ENCODE measurements around the gene ELF1. TPM values are rescaled to one million over a fixed set of nuclear protein-coding genes. Genes with fewer than 3 reads are reported as not detected.

Gene ELF1
- 55.9 and 56.2 TPM in 2 replicates for polyA plus RNA-seq (2013)

GRCh38 chr13:41019011-41019487, at the start of gene ELF1:
TSS of gene ELF1 (minus strand) at chr13:41019316. CDS start at chr13:40982054, 37,262 bp downstream.
- Histone ChIP-seq H2BK5ac (ENCODE audit: low read depth, low read length, poor library complexity) (no peak within 1 kb of the TSS), H3K79me2 (ENCODE audit: control insufficient read depth, insufficient read depth, low read length, poor library complexity) (no peaks in the 10 kb centered on the region), H3K18ac (ENCODE audit: low read length) (no peak within 1 kb of the TSS), H2BK120ac (ENCODE audit: insufficient read depth, low read length, poor library complexity) (peak within 1 kb of the TSS; percentile 51), H3K36me3 (ENCODE audit: control insufficient read depth in 1 of 2, insufficient read depth in 2 of 2, low read length in 2 of 2) (peaks cover 0 to 1% of the 10 kb centered on the region in 2 experiments), H3K9ac (ENCODE audit: low read length) (no peak within 1 kb of the TSS), H3K27me3 (ENCODE audit: insufficient read depth, low read length) (no peaks in the 10 kb centered on the region), H3K27ac (ENCODE audit: low read depth, low read length) (peak within 1 kb of the TSS; percentile 17), H3K23ac (ENCODE audit: low read length) (no peak within 1 kb of the TSS), H3K14ac (ENCODE audit: low read length) (no peak within 1 kb of the TSS), H4K12ac (ENCODE audit: low read depth, low read length) (no peak within 1 kb of the TSS), H2AFZ (ENCODE audit: insufficient read depth, low read length, poor library complexity) (no peak within 1 kb of the TSS), H4K91ac (ENCODE audit: low read depth, low read length) (no peak within 1 kb of the TSS), H4K8ac (ENCODE audit: low read depth, low read length) (peak within 1 kb of the TSS; percentile 47), H2AK5ac (ENCODE audit: low read length) (no peak within 1 kb of the TSS), H3K4me2 (ENCODE audit: low read length) (peak within 1 kb of the TSS; percentile 47), H3K4me1 (ENCODE audit: control insufficient read depth in 1 of 2, insufficient read depth in 2 of 2, low read length in 2 of 2) (peaks cover 0 to 4% of the 10 kb centered on the region in 2 experiments), H3K4me3 (ENCODE audit: low read depth, low read length) (no peak within 1 kb of the TSS), H3K4ac (ENCODE audit: low read depth, low read length) (no peak within 1 kb of the TSS), H3K9me3 (ENCODE audit: insufficient read depth, low read depth, low read length) (no peaks in the 10 kb centered on the region), H3K79me1 (ENCODE audit: low read length) (no peaks in the 10 kb centered on the region), H2BK12ac (ENCODE audit: low read length) (peak within 1 kb of the TSS; percentile 80)
- WGBS (ENCODE audit: extremely low coverage, insufficient coverage, insufficient read length): no CpG with 5 or more reads among the region's 4 CpGs
- peak; percentile 59 to 77 for DNase-seq

GRCh38 chr13:41065078-41065477, 46.0 kb upstream of the ELF1 start:
- H3K9me3 ChIP-seq (ENCODE audit: insufficient read depth, low read depth, low read length): no peaks in the 10 kb centered on the region
- no peak overlapping the region for H3K18ac ChIP-seq (ENCODE audit: low read length)
- no peaks in the 10 kb centered on the region for H3K4me1 ChIP-seq (ENCODE audit: control insufficient read depth in 1 of 2, insufficient read depth in 2 of 2, low read length in 2 of 2)
- no peak overlapping the region for H3K9ac ChIP-seq (ENCODE audit: low read length)
- DNase-seq: peak in 1 of 2 donors; percentile 35
- H3K4me2 ChIP-seq (ENCODE audit: low read length): no peak overlapping the region
- no peak overlapping the region for H3K4me3 ChIP-seq (ENCODE audit: low read depth, low read length)
- H3K36me3 ChIP-seq (ENCODE audit: control insufficient read depth in 1 of 2, insufficient read depth in 2 of 2, low read length in 2 of 2): peaks cover 13 to 14% of the 10 kb centered on the region in 2 experiments
- H3K27ac ChIP-seq (ENCODE audit: low read depth, low read length): no peak overlapping the region
- H2AK5ac ChIP-seq (ENCODE audit: low read length): no peak overlapping the region
- H4K91ac ChIP-seq (ENCODE audit: low read depth, low read length): no peak overlapping the region
- no peak overlapping the region for H3K14ac ChIP-seq (ENCODE audit: low read length)
- H2BK5ac ChIP-seq (ENCODE audit: low read depth, low read length, poor library complexity): no peak overlapping the region
- no peak overlapping the region for H4K8ac ChIP-seq (ENCODE audit: low read depth, low read length)
- peaks cover 10% of the 10 kb centered on the region for H3K79me2 ChIP-seq (ENCODE audit: control insufficient read depth, insufficient read depth, low read length, poor library complexity)
- no peak overlapping the region for H4K12ac ChIP-seq (ENCODE audit: low read depth, low read length)
- H3K27me3 ChIP-seq (ENCODE audit: insufficient read depth, low read length): no peaks in the 10 kb centered on the region
- no peak overlapping the region for H3K23ac ChIP-seq (ENCODE audit: low read length)
- no peak overlapping the region for H3K4ac ChIP-seq (ENCODE audit: low read depth, low read length)
- peaks cover 19% of the 10 kb centered on the region for H3K79me1 ChIP-seq (ENCODE audit: low read length)
- H2AFZ ChIP-seq (ENCODE audit: insufficient read depth, low read length, poor library complexity): no peak overlapping the region
- no peak overlapping the region for H2BK120ac ChIP-seq (ENCODE audit: insufficient read depth, low read length, poor library complexity)
- H2BK12ac ChIP-seq (ENCODE audit: low read length): no peak overlapping the region

- Histone ChIP-seq H3K27ac (ENCODE audit: low read depth, low read length) (no peak overlapping the region), H3K9ac (ENCODE audit: low read length) (no peak overlapping the region), H4K91ac (ENCODE audit: low read depth, low read length) (no peak overlapping the region), H4K8ac (ENCODE audit: low read depth, low read length) (no peak overlapping the region), H2AFZ (ENCODE audit: insufficient read depth, low read length, poor library complexity) (no peak overlapping the region), H4K12ac (ENCODE audit: low read depth, low read length) (no peak overlapping the region), H3K14ac (ENCODE audit: low read length) (no peak overlapping the region), H3K4me1 (ENCODE audit: control insufficient read depth in 1 of 2, insufficient read depth in 2 of 2, low read length in 2 of 2) (no peaks in the 10 kb centered on the region), H3K79me2 (ENCODE audit: control insufficient read depth, insufficient read depth, low read length, poor library complexity) (peaks cover 13% of the 10 kb centered on the region), H3K4me2 (ENCODE audit: low read length) (no peak overlapping the region), H3K18ac (ENCODE audit: low read length) (no peak overlapping the region), H3K36me3 (ENCODE audit: control insufficient read depth in 1 of 2, insufficient read depth in 2 of 2, low read length in 2 of 2) (peaks cover 11 to 12% of the 10 kb centered on the region in 2 experiments), H2BK12ac (ENCODE audit: low read length) (no peak overlapping the region), H3K4me3 (ENCODE audit: low read depth, low read length) (no peak overlapping the region), H3K9me3 (ENCODE audit: insufficient read depth, low read depth, low read length) (no peaks in the 10 kb centered on the region), H2AK5ac (ENCODE audit: low read length) (no peak overlapping the region), H3K27me3 (ENCODE audit: insufficient read depth, low read length) (no peaks in the 10 kb centered on the region), H2BK5ac (ENCODE audit: low read depth, low read length, poor library complexity) (no peak overlapping the region), H3K4ac (ENCODE audit: low read depth, low read length) (no peak overlapping the region), H3K79me1 (ENCODE audit: low read length) (peaks cover 22% of the 10 kb centered on the region), H3K23ac (ENCODE audit: low read length) (no peak overlapping the region), H2BK120ac (ENCODE audit: insufficient read depth, low read length, poor library complexity) (no peak overlapping the region)
- DNase-seq: peak in 1 of 2 donors; percentile 44
- WGBS (ENCODE audit: extremely low coverage, insufficient coverage, insufficient read length): no CpG with 5 or more reads among the region's 2 CpGs
These were observed 45.4 kb upstream of the ELF1 start for GRCh38 chr13:41064493-41064892.

GRCh38 chr13:41061914-41062837, 43.1 kb upstream of the ELF1 start:
- no CpG with 5 or more reads among the region's 24 CpGs for WGBS (ENCODE audit: extremely low coverage, insufficient coverage, insufficient read length)
- H2BK12ac ChIP-seq (ENCODE audit: low read length): peak overlapping the region; percentile 76
- peaks cover 5 to 7% of the 10 kb centered on the region in 2 experiments for H3K4me1 ChIP-seq (ENCODE audit: control insufficient read depth in 1 of 2, insufficient read depth in 2 of 2, low read length in 2 of 2)
- H3K9me3 ChIP-seq (ENCODE audit: insufficient read depth, low read depth, low read length): no peaks in the 10 kb centered on the region
- peak overlapping the region; percentile 80 for H3K4me2 ChIP-seq (ENCODE audit: low read length)
- H2AK5ac ChIP-seq (ENCODE audit: low read length): no peak overlapping the region
- peak in 1 of 2 donors; percentile 85 for DNase-seq
- peak overlapping the region; percentile 93 for H3K9ac ChIP-seq (ENCODE audit: low read length)
- H4K8ac ChIP-seq (ENCODE audit: low read depth, low read length): peak overlapping the region; percentile 91
- H3K27me3 ChIP-seq (ENCODE audit: insufficient read depth, low read length): no peaks in the 10 kb centered on the region
- peak overlapping the region; percentile 93 for H3K18ac ChIP-seq (ENCODE audit: low read length)
- peaks cover 22% of the 10 kb centered on the region for H3K79me1 ChIP-seq (ENCODE audit: low read length)
- H3K36me3 ChIP-seq (ENCODE audit: control insufficient read depth in 1 of 2, insufficient read depth in 2 of 2, low read length in 2 of 2): peaks cover 4 to 6% of the 10 kb centered on the region in 2 experiments
- H3K4me3 ChIP-seq (ENCODE audit: low read depth, low read length): peak overlapping the region; percentile 85
- peaks cover 22% of the 10 kb centered on the region for H3K79me2 ChIP-seq (ENCODE audit: control insufficient read depth, insufficient read depth, low read length, poor library complexity)
- peak overlapping the region; percentile 92 for H3K14ac ChIP-seq (ENCODE audit: low read length)
- peak overlapping the region; percentile 62 for H2AFZ ChIP-seq (ENCODE audit: insufficient read depth, low read length, poor library complexity)
- peak overlapping the region; percentile 92 for H4K91ac ChIP-seq (ENCODE audit: low read depth, low read length)
- no peak overlapping the region for H3K23ac ChIP-seq (ENCODE audit: low read length)
- H3K4ac ChIP-seq (ENCODE audit: low read depth, low read length): peak overlapping the region; percentile 44
- peak overlapping the region; percentile 99 for H3K27ac ChIP-seq (ENCODE audit: low read depth, low read length)
- H2BK5ac ChIP-seq (ENCODE audit: low read depth, low read length, poor library complexity): peak overlapping the region; percentile 98
- H2BK120ac ChIP-seq (ENCODE audit: insufficient read depth, low read length, poor library complexity): peak overlapping the region; percentile 92
- H4K12ac ChIP-seq (ENCODE audit: low read depth, low read length): peak overlapping the region; percentile 92

Data from trophoblast cell (in vitro differentiated cells and primary cell).